Trophoblast cell (in vitro differentiated cells and primary cell): ENCODE data around the gene RPL31.

Source experiments
- DNase-seq, 2 donors: peaks; one replicate each; pipeline ENCODE4 v3.0.0-alpha.2; 2016
- H2AFZ ChIP-seq: 2 replicates; pipeline ENCODE4 v1.6.1; 2013; ENCODE audit warnings: low read length, moderate library complexity, mild to moderate bottlenecking; ENCODE audit not compliant: insufficient read depth, poor library complexity
- H2AK5ac ChIP-seq: 2 replicates; pipeline ENCODE4 v1.6.1; 2013; ENCODE audit warnings: mild to moderate bottlenecking, low read length
- H2BK120ac ChIP-seq: 2 replicates; pipeline ENCODE4 v1.6.1; 2013; ENCODE audit warnings: low read length, mild to moderate bottlenecking, moderate library complexity; ENCODE audit not compliant: insufficient read depth, poor library complexity
- H2BK12ac ChIP-seq: 2 replicates; pipeline ENCODE4 v1.6.1; 2013; ENCODE audit warnings: mild to moderate bottlenecking, low read length, moderate library complexity
- H2BK5ac ChIP-seq: 2 replicates; pipeline ENCODE4 v1.6.1; 2013; ENCODE audit warnings: low read length, low read depth, moderate library complexity, mild to moderate bottlenecking; ENCODE audit not compliant: poor library complexity
- H3K14ac ChIP-seq: 2 replicates; pipeline ENCODE4 v1.6.1; 2013; ENCODE audit warnings: mild to moderate bottlenecking, low read length
- H3K18ac ChIP-seq: 2 replicates; pipeline ENCODE4 v1.6.1; 2013; ENCODE audit warnings: mild to moderate bottlenecking, low read length
- H3K23ac ChIP-seq: 2 replicates; pipeline ENCODE4 v1.6.1; 2013; ENCODE audit warnings: low read length
- H3K27ac ChIP-seq: 2 replicates; pipeline ENCODE4 v1.5.1; 2013; ENCODE audit warnings: low read depth, mild to moderate bottlenecking, inconsistent platforms, low read length, moderate library complexity
- H3K27me3 ChIP-seq: 2 replicates; pipeline ENCODE4 v1.6.1; 2013; ENCODE audit warnings: inconsistent platforms, mild to moderate bottlenecking, low read length, moderate library complexity; ENCODE audit not compliant: insufficient read depth
- H3K36me3 ChIP-seq, 2 experiments: 1 replicate in 1 of 2; 2 replicates in 1 of 2; pipeline ENCODE4 v1.6.1; 2013; ENCODE audit warnings: low read length in 2 of 2, mild to moderate bottlenecking in 2 of 2, moderate library complexity in 1 of 2; ENCODE audit not compliant: insufficient read depth in 2 of 2, control insufficient read depth in 1 of 2
- H3K4ac ChIP-seq: 2 replicates; pipeline ENCODE4 v1.6.1; 2013; ENCODE audit warnings: low read depth, mild to moderate bottlenecking, low read length, moderate library complexity
- H3K4me1 ChIP-seq, 2 experiments: 1 replicate in 1 of 2; 2 replicates in 1 of 2; pipeline ENCODE4 v1.6.1; 2013; ENCODE audit warnings: low read length in 2 of 2, mild to moderate bottlenecking in 2 of 2, moderate library complexity in 1 of 2; ENCODE audit not compliant: insufficient read depth in 2 of 2, control insufficient read depth in 1 of 2
- H3K4me2 ChIP-seq: 2 replicates; pipeline ENCODE4 v1.6.1; 2013; ENCODE audit warnings: inconsistent platforms, mild to moderate bottlenecking, low read length, moderate library complexity
- H3K4me3 ChIP-seq: 2 replicates; pipeline ENCODE4 v1.5.1; 2013; ENCODE audit warnings: mild to moderate bottlenecking, low read depth, low read length, inconsistent platforms
- H3K79me1 ChIP-seq: one replicate; pipeline ENCODE4 v1.6.1; 2013; ENCODE audit warnings: low read length
- H3K79me2 ChIP-seq: 2 replicates; pipeline ENCODE4 v1.6.1; 2013; ENCODE audit warnings: low read length, mild to moderate bottlenecking; ENCODE audit not compliant: control insufficient read depth, insufficient read depth, poor library complexity
- H3K9ac ChIP-seq: 2 replicates; pipeline ENCODE4 v1.6.1; 2013; ENCODE audit warnings: mild to moderate bottlenecking, low read length
- H3K9me3 ChIP-seq: 2 replicates; pipeline ENCODE4 v1.6.1; 2013; ENCODE audit warnings: low read depth, mild to moderate bottlenecking, control low read depth, inconsistent platforms, low read length; ENCODE audit not compliant: insufficient read depth
- H4K12ac ChIP-seq: 2 replicates; pipeline ENCODE4 v1.6.1; 2013; ENCODE audit warnings: low read depth, mild to moderate bottlenecking, low read length, moderate library complexity
- H4K8ac ChIP-seq: 2 replicates; pipeline ENCODE4 v1.6.1; 2013; ENCODE audit warnings: low read depth, mild to moderate bottlenecking, low read length, moderate library complexity
- H4K91ac ChIP-seq: one replicate; pipeline ENCODE4 v1.6.1; 2013; ENCODE audit warnings: low read depth, mild to moderate bottlenecking, low read length, moderate library complexity
- WGBS: extraction: QIAGEN DNeasy Blood & Tissue Kit; methylation state at CpG from one replicate; pipeline ENCODE4 v1.1.7; 2013; ENCODE audit warnings: missing lambda C conversion rate; ENCODE audit not compliant: insufficient read length, insufficient coverage; ENCODE audit errors: extremely low coverage; 5-methylcytosine and 5-hydroxymethylcytosine counted together

The RPL31 gene

DNA sequence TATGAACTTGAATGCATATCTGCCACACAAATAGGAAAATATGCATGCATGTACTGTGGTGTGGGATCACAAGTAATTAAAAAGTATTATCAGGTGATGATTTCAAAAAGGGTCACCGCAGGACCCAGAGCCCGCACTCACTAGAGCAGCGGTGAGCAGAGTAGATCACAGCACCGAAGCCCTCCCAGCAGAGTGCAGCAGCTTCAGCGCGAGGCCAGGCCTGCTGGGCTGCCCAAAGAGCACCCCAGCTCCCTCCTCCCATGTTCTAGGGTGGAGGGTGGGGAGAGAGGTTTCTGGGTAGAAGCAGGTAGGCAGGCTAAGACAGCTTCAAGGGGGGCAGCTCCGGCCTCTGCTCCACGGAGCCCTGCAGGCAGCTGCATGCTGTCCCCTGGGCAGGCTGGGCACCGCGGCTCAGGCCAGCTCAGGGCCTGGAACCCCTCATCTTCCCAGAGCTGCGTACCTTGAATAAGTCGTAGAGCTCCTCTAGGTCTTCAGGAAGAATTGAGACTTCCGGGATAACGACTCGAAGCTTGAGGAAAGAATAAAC lies 24.9 kb downstream of the RPL31 start:
- H2BK5ac ChIP-seq = no peak overlapping the region
- no peak overlapping the region for H2BK12ac ChIP-seq
- no peak overlapping the region for H3K27ac ChIP-seq
- H3K14ac ChIP-seq = no peak overlapping the region
- no peak overlapping the region for H3K9ac ChIP-seq
- H3K4ac ChIP-seq = no peak overlapping the region
- no peak overlapping the region for H3K18ac ChIP-seq
- no CpG with 5 or more reads among the region's 15 CpGs for WGBS
- no peak overlapping the region for H2AK5ac ChIP-seq
- no peak overlapping the region for H4K8ac ChIP-seq
- no peaks in the 10 kb centered on the region for H3K79me1 ChIP-seq
- H3K4me2 ChIP-seq = no peak overlapping the region
- H2AFZ ChIP-seq = no peak overlapping the region
- peaks cover 0 to 4% of the 10 kb centered on the region in 2 experiments for H3K4me1 ChIP-seq
- H4K12ac ChIP-seq = no peak overlapping the region
- H3K27me3 ChIP-seq = no peaks in the 10 kb centered on the region
- H3K4me3 ChIP-seq = no peak overlapping the region
- peaks cover 4% of the 10 kb centered on the region in 2 experiments for H3K36me3 ChIP-seq
- H3K79me2 ChIP-seq = no peaks in the 10 kb centered on the region
- no peak overlapping the region for H2BK120ac ChIP-seq
- no peak overlapping the region for H4K91ac ChIP-seq
- DNase-seq = no peak
- peaks cover 2% of the 10 kb centered on the region for H3K9me3 ChIP-seq
- no peak overlapping the region for H3K23ac ChIP-seq

- Histone ChIP-seq H3K4me2 (no peak overlapping the region), H3K18ac (no peak overlapping the region), H2BK5ac (no peak overlapping the region), H3K4ac (no peak overlapping the region), H3K27me3 (no peaks in the 10 kb centered on the region), H3K4me3 (no peak overlapping the region), H2BK120ac (no peak overlapping the region), H4K91ac (no peak overlapping the region), H3K36me3 (peaks cover 0 to 4% of the 10 kb centered on the region in 2 experiments), H3K9ac (no peak overlapping the region), H3K79me1 (no peaks in the 10 kb centered on the region), H3K27ac (no peak overlapping the region), H2AK5ac (no peak overlapping the region), H4K12ac (no peak overlapping the region), H3K79me2 (no peaks in the 10 kb centered on the region), H3K14ac (no peak overlapping the region), H4K8ac (no peak overlapping the region), H2AFZ (no peak overlapping the region), H3K23ac (no peak overlapping the region), H3K4me1 (peaks cover 0 to 4% of the 10 kb centered on the region in 2 experiments), H2BK12ac (no peak overlapping the region), H3K9me3 (peaks cover 2% of the 10 kb centered on the region)
- no CpG with 5 or more reads among the region's 8 CpGs for WGBS
- DNase-seq = no peak
Measured at GRCh38 chr2:101027852-101028251, 25.8 kb downstream of the RPL31 start.

- Histone ChIP-seq H3K27ac (no peak overlapping the region), H2BK120ac (no peak overlapping the region), H3K14ac (no peak overlapping the region), H2BK5ac (no peak overlapping the region), H3K79me1 (no peaks in the 10 kb centered on the region), H3K4me2 (no peak overlapping the region), H3K79me2 (no peaks in the 10 kb centered on the region), H3K4me1 (peaks cover 0 to 4% of the 10 kb centered on the region in 2 experiments), H3K18ac (no peak overlapping the region), H2AK5ac (no peak overlapping the region), H4K12ac (no peak overlapping the region), H4K8ac (no peak overlapping the region), H2BK12ac (no peak overlapping the region), H3K9ac (no peak overlapping the region), H3K36me3 (peaks cover 0 to 4% of the 10 kb centered on the region in 2 experiments), H3K23ac (no peak overlapping the region), H3K9me3 (peaks cover 2% of the 10 kb centered on the region), H3K4ac (no peak overlapping the region), H3K4me3 (no peak overlapping the region), H3K27me3 (no peaks in the 10 kb centered on the region), H2AFZ (no peak overlapping the region), H4K91ac (no peak overlapping the region)
- no peak for DNase-seq
- WGBS = no CpG with 5 or more reads among the region's 10 CpGs
Measured at GRCh38 chr2:101030866-101031554, 28.9 kb downstream of the RPL31 start.

DNA sequence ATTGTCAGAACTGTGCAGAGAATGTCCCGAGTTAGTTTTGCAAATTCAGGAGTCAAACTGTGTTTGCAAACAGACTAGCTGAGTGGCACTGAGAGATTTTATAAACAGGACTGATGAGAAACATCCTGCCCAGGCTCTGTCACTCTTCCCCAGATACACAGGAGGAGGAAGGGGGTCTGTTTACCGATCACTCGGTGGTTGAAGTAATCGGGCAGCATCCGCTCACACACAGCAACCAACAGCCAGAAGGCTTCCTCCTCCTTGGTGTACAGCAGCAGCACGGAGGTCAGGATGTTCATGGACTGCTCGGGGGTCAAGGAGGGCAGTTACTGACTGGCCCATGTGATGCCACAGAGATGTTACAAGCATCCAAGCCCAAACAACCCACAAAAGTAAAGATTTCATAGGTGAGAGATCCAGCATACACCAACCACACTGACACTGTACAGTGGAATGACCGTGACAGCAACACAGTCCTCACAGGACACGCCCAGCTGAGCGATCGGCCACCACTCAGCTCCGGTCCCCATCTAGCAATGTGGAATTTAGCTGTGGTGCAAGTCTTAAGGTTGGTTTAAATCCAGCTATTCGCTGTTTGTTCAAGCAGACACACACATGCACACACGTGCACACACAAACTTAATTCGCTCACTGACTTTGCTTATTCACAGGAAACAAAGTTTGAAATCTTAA lies 30.1 kb downstream of the RPL31 start:
- no peaks in the 10 kb centered on the region for H3K27me3 ChIP-seq
- WGBS = no CpG with 5 or more reads among the region's 15 CpGs
- H3K4me1 ChIP-seq = no peaks in the 10 kb centered on the region
- H3K9me3 ChIP-seq = peaks cover 2% of the 10 kb centered on the region
- H3K79me2 ChIP-seq = no peaks in the 10 kb centered on the region
- no peak overlapping the region for H4K8ac ChIP-seq
- H2BK12ac ChIP-seq = no peak overlapping the region
- H3K18ac ChIP-seq = no peak overlapping the region
- H3K4me3 ChIP-seq = no peak overlapping the region
- DNase-seq = no peak
- no peak overlapping the region for H3K27ac ChIP-seq
- no peak overlapping the region for H4K12ac ChIP-seq
- H3K9ac ChIP-seq = no peak overlapping the region
- H3K4ac ChIP-seq = no peak overlapping the region
- no peak overlapping the region for H2AK5ac ChIP-seq
- no peak overlapping the region for H4K91ac ChIP-seq
- H3K79me1 ChIP-seq = no peaks in the 10 kb centered on the region
- no peak overlapping the region for H2BK5ac ChIP-seq
- no peak overlapping the region for H2BK120ac ChIP-seq
- no peak overlapping the region for H3K23ac ChIP-seq
- H3K36me3 ChIP-seq = no peaks in the 10 kb centered on the region
- H3K4me2 ChIP-seq = no peak overlapping the region
- no peak overlapping the region for H2AFZ ChIP-seq
- H3K14ac ChIP-seq = no peak overlapping the region
